Kidney tubule cell (primary cell): ENCODE measurements around the gene VWCE.
"Not testable (repeated sequence)": the region's sequence is repeated elsewhere in the genome, so short reads cannot be mapped to it uniquely, and the experiment has no call there.

Experiments
- DNase-seq: peaks from one replicate; pipeline ENCODE4 v3.0.0-alpha.2; 2018; ENCODE audit warnings: low spot score

Gene VWCE

DNA sequence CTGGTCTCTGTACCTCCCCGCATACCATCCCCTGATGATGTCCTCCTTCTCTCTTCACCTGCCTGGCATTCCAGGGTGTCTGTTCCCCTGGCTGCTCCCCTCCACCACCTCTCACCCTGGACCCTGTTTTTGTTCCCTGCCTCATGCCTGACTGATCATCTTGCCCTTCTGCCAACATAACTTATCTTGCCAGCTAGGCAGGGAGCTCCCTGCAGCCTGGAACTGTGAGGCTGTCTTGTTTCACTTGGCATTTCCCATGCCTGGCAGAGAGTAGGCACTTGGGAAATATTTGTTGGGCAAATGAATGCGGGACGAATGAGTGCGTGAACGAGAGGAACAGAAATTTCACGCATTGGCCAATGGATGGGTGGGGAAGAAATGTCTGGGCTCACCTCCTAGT lies 84.5 kb downstream of the VWCE start:
- not testable (repeated sequence) for DNase-seq
